Neural crest cell (in vitro differentiated cells): ENCODE data around the gene ABHD2. TPM values are rescaled to one million over a fixed set of nuclear protein-coding genes. Genes with fewer than 3 reads are reported as not detected.

Experiments used
- DNase-seq: peaks from one replicate; pipeline ENCODE4 v3.0.0; 2021; ENCODE audit warnings: low read depth, mixed read lengths, low spot score
- H3K27ac Mint-ChIP-seq: one replicate; pipeline ENCODE4 v1.8.0; 2021; ENCODE audit warnings: mild to moderate bottlenecking, mixed read lengths; ENCODE audit not compliant: unreplicated experiment
- H3K27me3 Mint-ChIP-seq: 2 replicates; pipeline ENCODE4 v1.8.0; 2021; ENCODE audit warnings: low read depth, mild to moderate bottlenecking, mixed read lengths
- H3K36me3 Mint-ChIP-seq: 2 replicates; pipeline ENCODE4 v1.8.0; 2021; ENCODE audit warnings: low read depth, mild to moderate bottlenecking, mixed read lengths
- H3K4me1 Mint-ChIP-seq: 2 replicates; pipeline ENCODE4 v1.8.0; 2021; ENCODE audit warnings: mixed read lengths
- H3K4me3 Mint-ChIP-seq: one replicate; pipeline ENCODE4 v1.8.0; 2021; ENCODE audit warnings: mild to moderate bottlenecking, mixed read lengths
- H3K9me3 Mint-ChIP-seq: 2 replicates; pipeline ENCODE4 v1.8.0; 2021; ENCODE audit warnings: mixed read lengths
- CTCF ChIP-seq: fragments of 200-600 bp; sonication (generic); conservative IDR thresholded peaks from 2 replicates; pipeline ENCODE4 v1.5.0; 2021; ENCODE audit warnings: antibody characterized with exemption, mild to moderate bottlenecking
- total RNA-seq: library from RNA; stranded (reverse); gene quantifications from 2 replicates; pipeline ENCODE4 v1.2.1, GENCODE V29; 2021

ABHD2 gene
- total RNA-seq, 1 donor from 2014 or later = 31.0 TPM

- Mint-ChIP-seq H3K4me3 (no peak overlapping the region), H3K36me3 (peaks cover 6% of the 10 kb centered on the region), H3K27ac (no peak overlapping the region), H3K4me1 (peaks cover 26% of the 10 kb centered on the region), H3K9me3 (no peaks in the 10 kb centered on the region), H3K27me3 (no peaks in the 10 kb centered on the region)
- no peak for DNase-seq
- TF ChIP-seq CTCF = no peak
Measured at GRCh38 chr15:89098281-89098680, 10.0 kb downstream of the ABHD2 start.

- no peak overlapping the region for H3K4me3 Mint-ChIP-seq
- peaks cover 23% of the 10 kb centered on the region for H3K4me1 Mint-ChIP-seq
- no peaks in the 10 kb centered on the region for H3K27me3 Mint-ChIP-seq
- no peak for TF ChIP-seq CTCF
- no peak for DNase-seq
- H3K27ac Mint-ChIP-seq = no peak overlapping the region
- no peaks in the 10 kb centered on the region for H3K9me3 Mint-ChIP-seq
- peaks cover 6% of the 10 kb centered on the region for H3K36me3 Mint-ChIP-seq
Measured at GRCh38 chr15:89099968-89100367, 11.7 kb downstream of the ABHD2 start.

- H3K27ac Mint-ChIP-seq = no peak overlapping the region
Measured at GRCh38 chr15:89101302-89102193, 13.3 kb downstream of the ABHD2 start.

GRCh38 chr15:89103481-89104171, 15.4 kb downstream of the ABHD2 start:
- Mint-ChIP-seq H3K4me1 (peaks cover 26% of the 10 kb centered on the region), H3K9me3 (no peaks in the 10 kb centered on the region), H3K36me3 (peaks cover 6% of the 10 kb centered on the region), H3K4me3 (no peak overlapping the region), H3K27ac (no peak overlapping the region), H3K27me3 (no peaks in the 10 kb centered on the region)
- DNase-seq = no peak
- no peak for TF ChIP-seq CTCF

More at GRCh38 chr15:89101302-89102193, 13.3 kb downstream of the ABHD2 start:
- no peaks in the 10 kb centered on the region for H3K9me3 Mint-ChIP-seq
- H3K36me3 Mint-ChIP-seq = peaks cover 6% of the 10 kb centered on the region
- no peak for TF ChIP-seq CTCF
- H3K4me1 Mint-ChIP-seq = peaks cover 23% of the 10 kb centered on the region
- H3K4me3 Mint-ChIP-seq = no peak overlapping the region
- DNase-seq = no peak
- no peaks in the 10 kb centered on the region for H3K27me3 Mint-ChIP-seq

- Mint-ChIP-seq H3K4me1 (peaks cover 26% of the 10 kb centered on the region), H3K27me3 (no peaks in the 10 kb centered on the region), H3K36me3 (peaks cover 3% of the 10 kb centered on the region), H3K9me3 (no peaks in the 10 kb centered on the region), H3K27ac (no peak overlapping the region), H3K4me3 (no peak overlapping the region)
- TF ChIP-seq CTCF = no peak
- DNase-seq = no peak
Measured at GRCh38 chr15:89104172-89104564, 15.9 kb downstream of the ABHD2 start.
